HEK293T (cell line): ENCODE measurements around the gene SPEM3.

ENCODE experiments used
- CTBP1 ChIP-seq: fragments of 450-650 bp; IDR thresholded peaks from 2 replicates; pipeline ENCODE4 v1.6.1; 2016; ENCODE audit warnings: borderline replicate concordance
- ELF4 ChIP-seq: fragments of 450-650 bp; IDR thresholded peaks from 2 replicates; pipeline ENCODE4 v1.6.1; 2017; ENCODE audit warnings: antibody characterized with exemption
- FOXK2 ChIP-seq: fragments of 450-650 bp; IDR thresholded peaks from 2 replicates; pipeline ENCODE4 v1.6.1; 2016; ENCODE audit warnings: mild to moderate bottlenecking
- HDGF ChIP-seq: fragments of 450-650 bp; IDR thresholded peaks from 2 replicates; pipeline ENCODE4 v1.6.1; 2017; ENCODE audit warnings: antibody characterized with exemption, borderline replicate concordance
- L3MBTL2 ChIP-seq: fragments of 450-650 bp; conservative IDR thresholded peaks from 2 replicates; pipeline ENCODE4 v1.6.1; 2016; ENCODE audit warnings: mild to moderate bottlenecking
- LEF1 ChIP-seq: fragments of 450-650 bp; IDR thresholded peaks from 2 replicates; pipeline ENCODE4 v1.6.1; 2017; ENCODE audit warnings: mild to moderate bottlenecking, borderline replicate concordance
- NFRKB ChIP-seq: fragments of 450-650 bp; IDR thresholded peaks from 2 replicates; pipeline ENCODE4 v1.6.1; 2016; ENCODE audit warnings: mild to moderate bottlenecking, moderate library complexity
- PKNOX1 ChIP-seq: fragments of 450-650 bp; IDR thresholded peaks from 2 replicates; pipeline ENCODE4 v1.6.1; 2016
- SP1 ChIP-seq: fragments of 450-650 bp; IDR thresholded peaks from 2 replicates; pipeline ENCODE4 v1.6.1; 2017
- SUZ12 ChIP-seq: fragments of 450-650 bp; IDR thresholded peaks from 2 replicates; pipeline ENCODE4 v1.6.1; 2016; ENCODE audit warnings: mild to moderate bottlenecking
- TARDBP ChIP-seq: fragments of 450-650 bp; IDR thresholded peaks from 2 replicates; pipeline ENCODE4 v1.6.1; 2016
- ZNF384 ChIP-seq: fragments of 450-650 bp; IDR thresholded peaks from 2 replicates; pipeline ENCODE4 v1.6.1; 2016

GRCh38 chr17:7437950-7438614, 9.4 kb downstream of the SPEM3 start:
- TF ChIP-seq SP1 (no peak), FOXK2 (no peak), NFRKB (no peak), TARDBP (no peak), L3MBTL2 (no peak), SUZ12 (no peak), PKNOX1 (no peak), HDGF (no peak), LEF1 (no peak), ELF4 (no peak), CTBP1 (no peak), ZNF384 (no peak)
